ENCODE data around the gene MAJIN.

Gene MAJIN

GRCh38 chr11:64920124-64920523, 51.8 kb downstream of the MAJIN start:
- H3K27me3 ChIP-seq (ENCODE audit: control insufficient read depth in 3 of 3, insufficient read depth in 3 of 3, low read depth in 1 of 3, low read length in 3 of 3): peaks cover 0 to 2% (median 0%) of the 10 kb centered on the region in 3 experiments
- no peak overlapping the region for H3K9ac ChIP-seq (ENCODE audit: low read depth, low read length, poor library complexity)
- no peak overlapping the region for H4K91ac ChIP-seq (ENCODE audit: low read depth, low read length, poor library complexity)
- H3K23ac ChIP-seq (ENCODE audit: low read depth, low read length, poor library complexity): no peak overlapping the region
- H2AK5ac ChIP-seq (ENCODE audit: low read depth, low read length): no peak overlapping the region
- peaks cover 2% of the 10 kb centered on the region for H3K79me1 ChIP-seq (ENCODE audit: low read depth, low read length)
- H3K36me3 ChIP-seq (replicated peaks in 1 of 2; ENCODE audit: control insufficient read depth in 2 of 2, insufficient read depth in 2 of 2, low read length in 2 of 2): no peaks in the 10 kb centered on the region
- no peak overlapping the region for H3K14ac ChIP-seq (ENCODE audit: low read length)
- no peak overlapping the region for H3K18ac ChIP-seq (ENCODE audit: low read length)
- no peak overlapping the region for H2AFZ ChIP-seq (ENCODE audit: low read length)
- H4K8ac ChIP-seq (ENCODE audit: low read depth, low read length): no peak overlapping the region
- no peak overlapping the region for H3K4me3 ChIP-seq (ENCODE audit: low read length in 2 of 2)
- H3K9me3 ChIP-seq (replicated peaks in 1 of 2; ENCODE audit: control insufficient read depth in 2 of 2, insufficient read depth in 1 of 2, low read depth in 1 of 2, low read length in 2 of 2): no peaks in the 10 kb centered on the region
- H2BK120ac ChIP-seq (ENCODE audit: low read depth, low read length): no peak overlapping the region
- H3K4ac ChIP-seq (ENCODE audit: low read length): no peak overlapping the region
- no peak overlapping the region for H2BK12ac ChIP-seq (ENCODE audit: low read length)
- no peak overlapping the region for H2BK5ac ChIP-seq (ENCODE audit: low read length)
- H3K27ac ChIP-seq (replicated peaks; ENCODE audit: low read length): no peak overlapping the region
- H3K4me2 ChIP-seq (ENCODE audit: insufficient read depth, low read length, poor library complexity, severe bottlenecking): no peak overlapping the region
- peaks cover 13 to 15% of the 10 kb centered on the region in 2 donors for H3K4me1 ChIP-seq (ENCODE audit: control insufficient read depth in 2 of 2, insufficient read depth in 1 of 2, low read depth in 1 of 2, low read length in 2 of 2)
- no peak overlapping the region for H2BK15ac ChIP-seq (ENCODE audit: low read length)
- WGBS, 2 donors (ENCODE audit: extremely low coverage in 2 of 2, insufficient read length in 2 of 2, insufficient replicate concordance in 1 of 2): no CpG with 5 or more reads among the region's 2 CpGs
- no peak for DNase-seq (ENCODE audit: low spot score)

GRCh38 chr11:64919627-64920026, 52.3 kb downstream of the MAJIN start:
- H3K4me1 ChIP-seq (ENCODE audit: control insufficient read depth in 2 of 2, insufficient read depth in 1 of 2, low read depth in 1 of 2, low read length in 2 of 2): peaks cover 10 to 14% of the 10 kb centered on the region in 2 donors
- H3K18ac ChIP-seq (ENCODE audit: low read length): no peak overlapping the region
- no peaks in the 10 kb centered on the region for H3K27me3 ChIP-seq (ENCODE audit: control insufficient read depth in 3 of 3, insufficient read depth in 3 of 3, low read depth in 1 of 3, low read length in 3 of 3)
- H2BK12ac ChIP-seq (ENCODE audit: low read length): no peak overlapping the region
- no peak overlapping the region for H2BK5ac ChIP-seq (ENCODE audit: low read length)
- H3K4ac ChIP-seq (ENCODE audit: low read length): no peak overlapping the region
- H3K14ac ChIP-seq (ENCODE audit: low read length): no peak overlapping the region
- H3K9ac ChIP-seq (ENCODE audit: low read depth, low read length, poor library complexity): no peak overlapping the region
- no peak overlapping the region for H3K23ac ChIP-seq (ENCODE audit: low read depth, low read length, poor library complexity)
- H3K4me2 ChIP-seq (ENCODE audit: insufficient read depth, low read length, poor library complexity, severe bottlenecking): no peak overlapping the region
- no peaks in the 10 kb centered on the region for H3K9me3 ChIP-seq (replicated peaks in 1 of 2; ENCODE audit: control insufficient read depth in 2 of 2, insufficient read depth in 1 of 2, low read depth in 1 of 2, low read length in 2 of 2)
- H4K8ac ChIP-seq (ENCODE audit: low read depth, low read length): no peak overlapping the region
- H2AFZ ChIP-seq (ENCODE audit: low read length): no peak overlapping the region
- no peaks in the 10 kb centered on the region for H3K36me3 ChIP-seq (replicated peaks in 1 of 2; ENCODE audit: control insufficient read depth in 2 of 2, insufficient read depth in 2 of 2, low read length in 2 of 2)
- no peak overlapping the region for H3K27ac ChIP-seq (replicated peaks; ENCODE audit: low read length)
- H2AK5ac ChIP-seq (ENCODE audit: low read depth, low read length): no peak overlapping the region
- no peak overlapping the region for H3K4me3 ChIP-seq (ENCODE audit: low read length in 2 of 2)
- no peak overlapping the region for H2BK120ac ChIP-seq (ENCODE audit: low read depth, low read length)
- peaks cover 2% of the 10 kb centered on the region for H3K79me1 ChIP-seq (ENCODE audit: low read depth, low read length)
- no peak overlapping the region for H4K91ac ChIP-seq (ENCODE audit: low read depth, low read length, poor library complexity)
- no peak overlapping the region for H2BK15ac ChIP-seq (ENCODE audit: low read length)
- no peak for DNase-seq (ENCODE audit: low spot score)
- WGBS, 2 donors (ENCODE audit: extremely low coverage in 2 of 2, insufficient read length in 2 of 2, insufficient replicate concordance in 1 of 2): no CpG with 5 or more reads among the region's 8 CpGs

GRCh38 chr11:64918017-64918416, 53.9 kb downstream of the MAJIN start:
- H3K9ac ChIP-seq (ENCODE audit: low read depth, low read length, poor library complexity): no peak overlapping the region
- H3K36me3 ChIP-seq (replicated peaks in 1 of 2; ENCODE audit: control insufficient read depth in 2 of 2, insufficient read depth in 2 of 2, low read length in 2 of 2): peaks cover 4 to 7% of the 10 kb centered on the region in 2 donors
- H3K4me1 ChIP-seq (ENCODE audit: control insufficient read depth in 2 of 2, insufficient read depth in 1 of 2, low read depth in 1 of 2, low read length in 2 of 2): peaks cover 6 to 10% of the 10 kb centered on the region in 2 donors
- H2BK120ac ChIP-seq (ENCODE audit: low read depth, low read length): no peak overlapping the region
- H3K27me3 ChIP-seq (ENCODE audit: control insufficient read depth in 3 of 3, insufficient read depth in 3 of 3, low read depth in 1 of 3, low read length in 3 of 3): no peaks in the 10 kb centered on the region
- H3K18ac ChIP-seq (ENCODE audit: low read length): no peak overlapping the region
- H3K4ac ChIP-seq (ENCODE audit: low read length): no peak overlapping the region
- H3K23ac ChIP-seq (ENCODE audit: low read depth, low read length, poor library complexity): no peak overlapping the region
- H3K79me1 ChIP-seq (ENCODE audit: low read depth, low read length): peaks cover 2% of the 10 kb centered on the region
- no peak overlapping the region for H2BK15ac ChIP-seq (ENCODE audit: low read length)
- peak overlapping the region; percentile 70 for H2AFZ ChIP-seq (ENCODE audit: low read length)
- peak overlapping the region; percentile 62 for H3K27ac ChIP-seq (replicated peaks; ENCODE audit: low read length)
- peak overlapping the region in 1 of 2 donors; percentile 52 for H3K4me3 ChIP-seq (ENCODE audit: low read length in 2 of 2)
- no peak overlapping the region for H2AK5ac ChIP-seq (ENCODE audit: low read depth, low read length)
- H3K14ac ChIP-seq (ENCODE audit: low read length): no peak overlapping the region
- no peak overlapping the region for H4K8ac ChIP-seq (ENCODE audit: low read depth, low read length)
- no peak for DNase-seq (ENCODE audit: low spot score)
- no peaks in the 10 kb centered on the region for H3K9me3 ChIP-seq (replicated peaks in 1 of 2; ENCODE audit: control insufficient read depth in 2 of 2, insufficient read depth in 1 of 2, low read depth in 1 of 2, low read length in 2 of 2)
- no peak overlapping the region for H2BK12ac ChIP-seq (ENCODE audit: low read length)
- no peak overlapping the region for H4K91ac ChIP-seq (ENCODE audit: low read depth, low read length, poor library complexity)
- H2BK5ac ChIP-seq (ENCODE audit: low read length): no peak overlapping the region
- no CpG with 5 or more reads among the region's 4 CpGs for WGBS, 2 donors (ENCODE audit: extremely low coverage in 2 of 2, insufficient read length in 2 of 2, insufficient replicate concordance in 1 of 2)
- peak overlapping the region; percentile 37 for H3K4me2 ChIP-seq (ENCODE audit: insufficient read depth, low read length, poor library complexity, severe bottlenecking)

GRCh38 chr11:64917663-64917995, 54.3 kb downstream of the MAJIN start:
- H3K27me3 ChIP-seq (ENCODE audit: control insufficient read depth in 3 of 3, insufficient read depth in 3 of 3, low read depth in 1 of 3, low read length in 3 of 3): no peaks in the 10 kb centered on the region
- peaks cover 6 to 10% of the 10 kb centered on the region in 2 donors for H3K4me1 ChIP-seq (ENCODE audit: control insufficient read depth in 2 of 2, insufficient read depth in 1 of 2, low read depth in 1 of 2, low read length in 2 of 2)
- H4K91ac ChIP-seq (ENCODE audit: low read depth, low read length, poor library complexity): no peak overlapping the region
- peak overlapping the region; percentile 52 to 74 for H3K4me3 ChIP-seq (ENCODE audit: low read length in 2 of 2)
- no peak overlapping the region for H3K14ac ChIP-seq (ENCODE audit: low read length)
- WGBS, 2 donors (ENCODE audit: extremely low coverage in 2 of 2, insufficient read length in 2 of 2, insufficient replicate concordance in 1 of 2): no CpG with 5 or more reads among the region's 6 CpGs
- H2AK5ac ChIP-seq (ENCODE audit: low read depth, low read length): no peak overlapping the region
- H2BK120ac ChIP-seq (ENCODE audit: low read depth, low read length): no peak overlapping the region
- no peak overlapping the region for H3K18ac ChIP-seq (ENCODE audit: low read length)
- peak overlapping the region; percentile 70 for H2AFZ ChIP-seq (ENCODE audit: low read length)
- DNase-seq (ENCODE audit: low spot score): no peak
- H3K27ac ChIP-seq (replicated peaks; ENCODE audit: low read length): peak overlapping the region; percentile 62
- H3K9me3 ChIP-seq (replicated peaks in 1 of 2; ENCODE audit: control insufficient read depth in 2 of 2, insufficient read depth in 1 of 2, low read depth in 1 of 2, low read length in 2 of 2): no peaks in the 10 kb centered on the region
- H3K4ac ChIP-seq (ENCODE audit: low read length): no peak overlapping the region
- peaks cover 2% of the 10 kb centered on the region for H3K79me1 ChIP-seq (ENCODE audit: low read depth, low read length)
- peak overlapping the region; percentile 37 for H3K4me2 ChIP-seq (ENCODE audit: insufficient read depth, low read length, poor library complexity, severe bottlenecking)
- H3K9ac ChIP-seq (ENCODE audit: low read depth, low read length, poor library complexity): no peak overlapping the region
- H2BK15ac ChIP-seq (ENCODE audit: low read length): no peak overlapping the region
- no peak overlapping the region for H4K8ac ChIP-seq (ENCODE audit: low read depth, low read length)
- no peak overlapping the region for H2BK5ac ChIP-seq (ENCODE audit: low read length)
- no peak overlapping the region for H2BK12ac ChIP-seq (ENCODE audit: low read length)
- H3K36me3 ChIP-seq (replicated peaks in 1 of 2; ENCODE audit: control insufficient read depth in 2 of 2, insufficient read depth in 2 of 2, low read length in 2 of 2): peaks cover 4 to 11% of the 10 kb centered on the region in 2 donors
- no peak overlapping the region for H3K23ac ChIP-seq (ENCODE audit: low read depth, low read length, poor library complexity)
